Esophagus (tissue), 2 donors: Measurements from ENCODE around the gene WWOX. TPM values are rescaled to one million over a fixed set of nuclear protein-coding genes. Genes with fewer than 3 reads are reported as not detected.

Source experiments
- H3K27ac ChIP-seq, 2 donors: one replicate each; pipeline ENCODE4 v1.5.1; 2013; ENCODE audit warnings: low read depth in 2 of 2, mild to moderate bottlenecking in 2 of 2, inconsistent platforms in 1 of 2, low read length in 1 of 2, moderate library complexity in 1 of 2
- H3K27me3 ChIP-seq, 2 donors: one replicate each; pipeline ENCODE4 v1.6.1; 2013; ENCODE audit warnings: low read length in 2 of 2, control low read depth in 1 of 2, mild to moderate bottlenecking in 1 of 2; ENCODE audit not compliant: insufficient read depth in 2 of 2, control insufficient read depth in 1 of 2
- H3K36me3 ChIP-seq, 2 donors: one replicate each; pipeline ENCODE4 v1.6.1; 2013; ENCODE audit warnings: low read length in 1 of 2; ENCODE audit not compliant: control insufficient read depth in 2 of 2, insufficient read depth in 2 of 2
- H3K4me1 ChIP-seq, 2 donors: one replicate each; pipeline ENCODE4 v1.6.1; 2013; ENCODE audit warnings: low read length in 1 of 2; ENCODE audit not compliant: control insufficient read depth in 2 of 2, insufficient read depth in 2 of 2
- H3K4me3 ChIP-seq, 2 donors: one replicate each; pipeline ENCODE4 v1.5.1; 2013; ENCODE audit warnings: low read length in 2 of 2, mild to moderate bottlenecking in 2 of 2, low read depth in 1 of 2, moderate library complexity in 1 of 2
- H3K9me3 ChIP-seq, 2 donors: one replicate each; pipeline ENCODE4 v1.6.1; 2013; ENCODE audit warnings: mild to moderate bottlenecking in 2 of 2, low read depth in 1 of 2, low read length in 1 of 2, moderate library complexity in 1 of 2; ENCODE audit not compliant: control insufficient read depth in 2 of 2, insufficient read depth in 1 of 2
- WGBS, 2 donors: extraction: QIAGEN DNeasy Blood & Tissue Kit; methylation state at CpG; one replicate each; pipeline ENCODE4 v1.1.7; 2013; 5-methylcytosine and 5-hydroxymethylcytosine counted together
- polyA plus RNA-seq, 2 donors: library from polyadenylated mRNA; stranded (reverse); fragments of 200-250 nt; gene quantifications; one replicate each; pipeline ENCODE4 v1.2.3, GENCODE V29; 2013
- donor health status: healthy with polysubstance abuse.
- donor health status: Bipolar disorder and iron deficiency.

The WWOX gene
- polyA plus RNA-seq, 2 donors: 6.4 to 9.1 TPM

- no peaks in the 10 kb centered on the region for H3K27me3 ChIP-seq
- H3K9me3 ChIP-seq: peaks cover 2 to 6% of the 10 kb centered on the region in 2 donors
- H3K4me3 ChIP-seq: no peak overlapping the region
- H3K27ac ChIP-seq: no peak overlapping the region
- H3K36me3 ChIP-seq: no peaks in the 10 kb centered on the region
- whole genome bisulfite sequencing, 2 donors: 98 to 100% methylated on average over 1 of the region's 1 CpG
- no peaks in the 10 kb centered on the region for H3K4me1 ChIP-seq
Observed at GRCh38 chr16:78415669-78416068, 316.2 kb downstream of the WWOX start.

GRCh38 chr16:78416400-78416799 lies 316.9 kb downstream of the WWOX start:
- Histone ChIP-seq H3K9me3 (peaks cover 2 to 6% of the 10 kb centered on the region in 2 donors), H3K27ac (no peak overlapping the region), H3K4me3 (no peak overlapping the region), H3K27me3 (no peaks in the 10 kb centered on the region), H3K4me1 (no peaks in the 10 kb centered on the region), H3K36me3 (no peaks in the 10 kb centered on the region)

- H3K9me3 ChIP-seq: no peaks in the 10 kb centered on the region
- no peak overlapping the region for H3K4me3 ChIP-seq
- H3K27me3 ChIP-seq: no peaks in the 10 kb centered on the region
- WGBS, 2 donors: 83 to 91% methylated on average over 3 of the region's 3 CpGs
- no peaks in the 10 kb centered on the region for H3K4me1 ChIP-seq
- H3K27ac ChIP-seq: no peak overlapping the region
- no peaks in the 10 kb centered on the region for H3K36me3 ChIP-seq
Observed at GRCh38 chr16:78421181-78421708, 321.8 kb downstream of the WWOX start.

GRCh38 chr16:78425281-78425680 lies 325.8 kb downstream of the WWOX start:
- Histone ChIP-seq H3K27ac (no peak overlapping the region), H3K27me3 (no peaks in the 10 kb centered on the region), H3K4me1 (no peaks in the 10 kb centered on the region), H3K36me3 (no peaks in the 10 kb centered on the region), H3K4me3 (no peak overlapping the region), H3K9me3 (no peaks in the 10 kb centered on the region)
- WGBS, 2 donors: 86 to 91% methylated on average over 4 of the region's 4 CpGs

- 89 to 90% methylated on average over 7 of the region's 7 CpGs for WGBS, 2 donors
- no peaks in the 10 kb centered on the region for H3K4me1 ChIP-seq
- H3K9me3 ChIP-seq: no peaks in the 10 kb centered on the region
- no peaks in the 10 kb centered on the region for H3K27me3 ChIP-seq
- H3K27ac ChIP-seq: no peak overlapping the region
- no peak overlapping the region for H3K4me3 ChIP-seq
- H3K36me3 ChIP-seq: no peaks in the 10 kb centered on the region
Observed at GRCh38 chr16:78425891-78426510, 326.5 kb downstream of the WWOX start.

GRCh38 chr16:78428193-78428592 lies 328.7 kb downstream of the WWOX start:
- 70 to 71% methylated on average over 3 of the region's 3 CpGs for WGBS, 2 donors
- Histone ChIP-seq H3K27me3 (no peaks in the 10 kb centered on the region), H3K27ac (no peak overlapping the region)

GRCh38 chr16:78430281-78430680 lies 330.8 kb downstream of the WWOX start:
- 95 to 99% methylated on average over 4 of the region's 4 CpGs for WGBS, 2 donors
- Histone ChIP-seq H3K27me3 (no peaks in the 10 kb centered on the region), H3K9me3 (no peaks in the 10 kb centered on the region), H3K27ac (no peak overlapping the region), H3K4me1 (no peaks in the 10 kb centered on the region), H3K4me3 (no peak overlapping the region), H3K36me3 (peaks cover 0 to 3% of the 10 kb centered on the region in 2 donors)

More at GRCh38 chr16:78428193-78428592, 328.7 kb downstream of the WWOX start:
- Histone ChIP-seq H3K4me3 (no peak overlapping the region), H3K9me3 (no peaks in the 10 kb centered on the region), H3K36me3 (peaks cover 0 to 3% of the 10 kb centered on the region in 2 donors), H3K4me1 (no peaks in the 10 kb centered on the region)

- Histone ChIP-seq H3K36me3 (peaks cover 0 to 3% of the 10 kb centered on the region in 2 donors), H3K27me3 (no peaks in the 10 kb centered on the region), H3K4me1 (no peaks in the 10 kb centered on the region), H3K4me3 (no peak overlapping the region), H3K27ac (no peak overlapping the region), H3K9me3 (no peaks in the 10 kb centered on the region)
- 92% methylated on average over 6 of the region's 6 CpGs for WGBS, 2 donors
Observed at GRCh38 chr16:78431004-78431670, 331.7 kb downstream of the WWOX start.

GRCh38 chr16:78431701-78432100 lies 332.2 kb downstream of the WWOX start:
- H3K27me3 ChIP-seq: no peaks in the 10 kb centered on the region
- H3K9me3 ChIP-seq: no peaks in the 10 kb centered on the region
- peaks cover 0 to 3% of the 10 kb centered on the region in 2 donors for H3K36me3 ChIP-seq
- H3K27ac ChIP-seq: no peak overlapping the region
- 92 to 96% methylated on average over 3 of the region's 3 CpGs for WGBS, 2 donors
- H3K4me3 ChIP-seq: no peak overlapping the region
- H3K4me1 ChIP-seq: no peaks in the 10 kb centered on the region

GRCh38 chr16:78432451-78432850 lies 333.0 kb downstream of the WWOX start:
- Histone ChIP-seq H3K36me3 (peaks cover 0 to 3% of the 10 kb centered on the region in 2 donors), H3K27me3 (no peaks in the 10 kb centered on the region), H3K27ac (no peak overlapping the region), H3K9me3 (no peaks in the 10 kb centered on the region), H3K4me3 (no peak overlapping the region), H3K4me1 (no peaks in the 10 kb centered on the region)
- 95 to 97% methylated on average over 17 of the region's 17 CpGs for WGBS, 2 donors
